HepG2 (cell line): ENCODE measurements around the gene ST3GAL2. TPM values are rescaled to one million over a fixed set of nuclear protein-coding genes. Genes with fewer than 3 reads are reported as not detected.

Experiments used
- ATF7 ChIP-seq, 2 experiments: fragments of 450-650 bp in 1 of 2; sonication (generic) in 1 of 2; formaldehyde crosslinking in 1 of 2; IDR thresholded peaks; 2 replicates each; pipeline versions ENCODE4 v1.4.0 to v1.6.1; 2016 to 2020; ENCODE audit warnings: antibody characterized with exemption in 1 of 2, mild to moderate bottlenecking in 1 of 2, missing genetic modification reagents in 1 of 2
- CBX2 ChIP-seq, 2 experiments: fragments of 200-600 bp in 1 of 2; sonication (generic); formaldehyde crosslinking in 1 of 2; IDR thresholded peaks; 2 replicates each; pipeline versions ENCODE4 v1.7.0 to v1.8.1; 2018 to 2022; ENCODE audit warnings: low read depth in 2 of 2, low read length in 1 of 2, mild to moderate bottlenecking in 1 of 2, missing genetic modification reagents in 1 of 2
- DNMT3B ChIP-seq: conservative IDR thresholded peaks from 2 replicates; pipeline ENCODE4 v1.6.1; 2016; ENCODE audit warnings: missing biosample characterization, control low read depth
- FOXC1 ChIP-seq: sonication (generic); formaldehyde crosslinking; IDR thresholded peaks from 2 replicates; pipeline ENCODE4 v1.8.0; 2022; ENCODE audit warnings: mild to moderate bottlenecking, missing genetic modification reagents, borderline replicate concordance
- GLMP ChIP-seq: sonication (generic); formaldehyde crosslinking; IDR thresholded peaks from 2 replicates; pipeline ENCODE4 v1.9.0; 2021; ENCODE audit warnings: missing genetic modification reagents, mild to moderate bottlenecking, borderline replicate concordance
- HMGXB3 ChIP-seq: sonication (generic); formaldehyde crosslinking; IDR thresholded peaks from 2 replicates; pipeline ENCODE4 v1.4.0; 2020; ENCODE audit warnings: missing genetic modification reagents, borderline replicate concordance
- KDM5A ChIP-seq: fragments of 200-600 bp; sonication (generic); IDR thresholded peaks from 2 replicates; pipeline ENCODE4 v1.7.0; 2018; ENCODE audit warnings: antibody characterized with exemption, mild to moderate bottlenecking, low read length, borderline replicate concordance
- PRDM4 ChIP-seq: sonication (generic); formaldehyde crosslinking; IDR thresholded peaks from 2 replicates; pipeline ENCODE4 v1.9.0; 2021; ENCODE audit warnings: missing genetic modification reagents, borderline replicate concordance
- RORA ChIP-seq: sonication (generic); formaldehyde crosslinking; IDR thresholded peaks from 2 replicates; pipeline ENCODE4 v1.5.0; 2020; ENCODE audit warnings: mild to moderate bottlenecking, missing genetic modification reagents, moderate library complexity
- SYNCRIP ChIP-seq: fragments of 200-400 bp; formaldehyde crosslinking; IDR thresholded peaks from 2 replicates; pipeline ENCODE4 v1.6.1; 2018; ENCODE audit warnings: mild to moderate bottlenecking, low read depth, low read length; ENCODE audit not compliant: insufficient read depth
- TARDBP ChIP-seq: sonication (generic); formaldehyde crosslinking; IDR thresholded peaks from 2 replicates; pipeline ENCODE4 v1.8.0; 2022; ENCODE audit warnings: mild to moderate bottlenecking, missing genetic modification reagents
- TBX2 ChIP-seq: sonication (generic); formaldehyde crosslinking; IDR thresholded peaks from 2 replicates; pipeline ENCODE4 v1.5.0; 2020; ENCODE audit warnings: missing genetic modification reagents, mild to moderate bottlenecking, borderline replicate concordance
- ZNF160 ChIP-seq: sonication (generic); formaldehyde crosslinking; IDR thresholded peaks from 2 replicates; pipeline ENCODE4 v1.8.0; 2022; ENCODE audit warnings: mild to moderate bottlenecking, inconsistent platforms, missing genetic modification reagents
- ZNF205 ChIP-seq: IDR thresholded peaks from 2 replicates; pipeline ENCODE4 v1.6.1; 2018; ENCODE audit warnings: missing biosample characterization, missing genetic modification reagents
- ZNF569 ChIP-seq: sonication (generic); formaldehyde crosslinking; IDR thresholded peaks from 2 replicates; pipeline ENCODE4 v1.5.0; 2020; ENCODE audit warnings: mild to moderate bottlenecking, missing genetic modification reagents, moderate library complexity, borderline replicate concordance
- ZNF691 ChIP-seq: sonication (generic); formaldehyde crosslinking; IDR thresholded peaks from 2 replicates; pipeline ENCODE4 v1.4.0; 2020; ENCODE audit warnings: missing genetic modification reagents, low read depth, mild to moderate bottlenecking, borderline replicate concordance
- ZNF766 ChIP-seq: sonication (generic); formaldehyde crosslinking; IDR thresholded peaks from 2 replicates; pipeline ENCODE4 v1.5.0; 2020; ENCODE audit warnings: missing genetic modification reagents, borderline replicate concordance
- ZNF792 ChIP-seq: IDR thresholded peaks from 2 replicates; pipeline ENCODE4 v1.6.1; 2016
- ZNF879 ChIP-seq: sonication (generic); formaldehyde crosslinking; IDR thresholded peaks from 2 replicates; pipeline ENCODE4 v1.8.1; 2023; ENCODE audit warnings: missing genetic modification reagents
- polyA plus RNA-seq, 8 experiments: library from polyadenylated mRNA; depleted of rRNA in 3 of 8; stranded (reverse) in 7 of 8; unstranded in 1 of 8; fragments of >200 nt; fragmentation: Illumina TruSeq in 4 of 8; extraction: Trizol in 4 of 8; gene quantifications; 2 replicates each; pipeline versions ENCODE4 v1.2.1 to v1.2.3, GENCODE V29; 2011 to 2016; ENCODE audit warnings: low read depth in 4 of 8, missing spikeins in 1 of 8, mixed read lengths in 1 of 8; ENCODE audit not compliant: insufficient read depth in 1 of 8
- total RNA-seq, 5 experiments: library from RNA; depleted of rRNA; stranded (reverse); fragments of >200 nt; fragmentation: Illumina TruSeq; extraction: Trizol; gene quantifications; 2 replicates each; pipeline ENCODE4 v1.2.3, GENCODE V29; 2016; ENCODE audit warnings: low read depth in 1 of 5

ST3GAL2 gene
- total and polyA plus RNA-seq, 2 of the 13 experiments (the other 11 are each of a cell fraction or from before 2014, with no cell fraction given) = 16.3 to 24.9 TPM

- no peak for TF ChIP-seq DNMT3B (CRISPR knock-in tag)
- peak; percentile 76; the same call in 1 of the 2 replicates for TF ChIP-seq TBX2 (CRISPR knock-in tag)
- TF ChIP-seq ZNF792 (CRISPR knock-in tag) = 0 out of 2 replicates have a peak, but pooled peaks have one; percentile 19
- no peak for TF ChIP-seq CBX2 (IDR thresholded peaks at IDR 0.05; ENCODE audit: low read depth, low read length)
- TF ChIP-seq CBX2 (CRISPR knock-in tag; IDR thresholded peaks at IDR 0.05; ENCODE audit: low read depth) = no peak
- TF ChIP-seq ZNF160 (CRISPR knock-in tag) = peak; percentile 14; the same call in 1 of the 2 replicates
- TF ChIP-seq ZNF569 (CRISPR knock-in tag) = no peak
- peak; percentile 97 for TF ChIP-seq ZNF691 (CRISPR knock-in tag)
- TF ChIP-seq ZNF879 (CRISPR knock-in tag) = 0 out of 2 replicates have a peak, but pooled peaks have one; percentile 64
- TF ChIP-seq ATF7 (IDR thresholded peaks at IDR 0.05) = no peak
- TF ChIP-seq ATF7 (CRISPR knock-in tag; IDR thresholded peaks at IDR 0.05) = no peak
- TF ChIP-seq PRDM4 = no peak
- TF ChIP-seq KDM5A = no peak; the same call in 1 of the 2 replicates
- no peak for TF ChIP-seq SYNCRIP
- no peak for TF ChIP-seq RORA (CRISPR knock-in tag)
- TF ChIP-seq GLMP = no peak
- TF ChIP-seq ZNF205 (CRISPR knock-in tag) = no peak
- peak; percentile 99 for TF ChIP-seq FOXC1 (CRISPR knock-in tag)
- TF ChIP-seq TARDBP = peak; percentile 97
- TF ChIP-seq ZNF766 = peak; percentile 48; the same call in 1 of the 2 replicates
- TF ChIP-seq HMGXB3 = no peak
Measured at GRCh38 chr16:70438969-70439862, at the start of gene ST3GAL2 (continued).
